A549 (cell line): ENCODE measurements around the gene SOX6.
"Not testable (repeated sequence)": the region's sequence is repeated elsewhere in the genome, so short reads cannot be mapped to it uniquely, and the experiment has no call there.

Experiments
- HOXB5 ChIP-seq: fragments of 250-450 bp; sonication (Bioruptor Pico); IDR thresholded peaks from 2 replicates; pipeline ENCODE4 v1.5.0; 2020; ENCODE audit warnings: mild to moderate bottlenecking, moderate library complexity
- JUNB ChIP-seq: fragments of >200 bp; sonication (Bioruptor Twin); formaldehyde crosslinking; IDR thresholded peaks from 2 replicates; pipeline ENCODE4 v1.6.1; 2016

GRCh38 chr11:16141614-16142013, 214.7 kb downstream of the SOX6 start:
- TF ChIP-seq HOXB5 (CRISPR knock-in tag); JUNB: not testable (repeated sequence)
